CD4-positive, alpha-beta T cell (primary cell): Measurements from ENCODE around the gene GPR119. TPM values are rescaled to one million over a fixed set of nuclear protein-coding genes. Genes with fewer than 3 reads are reported as not detected.

Experiments
- ATAC-seq: fragments of 200-7000 bp; cut with Tn5 transposase; one replicate; pipeline ENCODE4 v1.10.0; 2022; ENCODE audit warnings: mild to moderate bottlenecking; ENCODE audit not compliant: poor library complexity
- CTCF ChIA-PET: fragments of 350-600 bp; sonication (Branson Sonifier 250); formaldehyde crosslinking; loops from one replicate; lab custom pipeline; 2021; ENCODE audit warnings: antibody characterized with exemption, inconsistent platforms; lab: Charles Lee
- POLR2A ChIA-PET: fragments of 350-600 bp; sonication (Branson Sonifier 250); formaldehyde crosslinking; loops from one replicate; lab custom pipeline; 2021; ENCODE audit warnings: antibody characterized with exemption, inconsistent platforms; lab: Charles Lee
- DNase-seq, 14 experiments: peaks; one replicate each; pipeline ENCODE4 v3.0.0-alpha.2; 2013 to 2020; ENCODE audit warnings: mixed read lengths in 2 of 14
- H3K27ac ChIP-seq, 2 donors: one replicate each; pipeline versions ENCODE4 v1.5.1 to v1.7.0; 2013; ENCODE audit warnings: low read length in 2 of 2, low read depth in 1 of 2, mild to moderate bottlenecking in 1 of 2
- H3K27me3 ChIP-seq, 2 experiments: 1 replicate in 1 of 2; 2 replicates in 1 of 2; pipeline versions ENCODE4 v1.6.1 to v1.7.0; 2013; ENCODE audit warnings: low read length in 2 of 2, control low read depth in 1 of 2, mild to moderate bottlenecking in 1 of 2, moderate library complexity in 1 of 2; ENCODE audit not compliant: insufficient read depth in 2 of 2, control insufficient read depth in 1 of 2
- H3K36me3 ChIP-seq: one replicate; pipeline ENCODE4 v1.6.1; 2013; ENCODE audit warnings: low read length, control low read depth; ENCODE audit not compliant: insufficient read depth
- H3K4me1 ChIP-seq: one replicate; pipeline ENCODE4 v1.6.1; 2013; ENCODE audit warnings: low read length, control low read depth; ENCODE audit not compliant: insufficient read depth
- H3K4me3 ChIP-seq: one replicate; pipeline ENCODE4 v1.5.1; 2013; ENCODE audit warnings: mild to moderate bottlenecking, low read length, moderate library complexity
- H3K9me3 ChIP-seq, 2 experiments: 1 replicate in 1 of 2; 2 replicates in 1 of 2; pipeline versions ENCODE4 v1.6.1 to v1.7.0; 2013; ENCODE audit warnings: low read length in 2 of 2, mild to moderate bottlenecking in 2 of 2, control low read depth in 1 of 2, moderate library complexity in 1 of 2; ENCODE audit not compliant: control insufficient read depth in 1 of 2, insufficient read depth in 1 of 2
- H3K27ac Mint-ChIP-seq: one replicate; pipeline ENCODE4 v1.8.0; 2020; ENCODE audit warnings: mixed read lengths
- H3K27me3 Mint-ChIP-seq: one replicate; pipeline ENCODE4 v1.8.0; 2021; ENCODE audit warnings: mixed read lengths
- H3K36me3 Mint-ChIP-seq: one replicate; pipeline ENCODE4 v1.8.0; 2021; ENCODE audit warnings: low read depth, mixed read lengths
- H3K4me1 Mint-ChIP-seq: one replicate; pipeline ENCODE4 v1.8.0; 2021; ENCODE audit warnings: low read depth, mixed read lengths
- H3K4me3 Mint-ChIP-seq: one replicate; pipeline ENCODE4 v1.8.0; 2020; ENCODE audit warnings: mild to moderate bottlenecking, mixed read lengths
- H3K9me3 Mint-ChIP-seq: one replicate; pipeline ENCODE4 v1.8.0; 2020; ENCODE audit warnings: mixed read lengths
- CTCF ChIP-seq: fragments of 200-600 bp; IDR thresholded peaks from one replicate; pipeline ENCODE4 v1.8.0; 2022; ENCODE audit warnings: antibody characterized with exemption, mild to moderate bottlenecking
- intact Hi-C, 2 experiments: fragments of 100-400 bp; cut with DNase I in 1 of 2; cut with micrococcal nuclease in 1 of 2; formaldehyde crosslinking; loops; one replicate each; pipeline versions ENCODE4 v1.15.1 to v1.9.0; 2023 to 2025; cut with DNase I, micrococcal nuclease
- total RNA-seq, 174 experiments: library from RNA in 2 of 174; stranded (reverse) in 2 of 174; gene quantifications; one replicate each; pipeline ENCODE4 v1.2.3 and lab custom pipeline; 2021 to 2026

Gene GPR119
- total RNA-seq, 2 experiments from 2014 or later: not detected

GRCh38 chrX:130402208-130402684 lies 16.8 kb upstream of the GPR119 start:
- CTCF ChIA-PET: no interaction called here
- POLR2A ChIA-PET: no interaction called here

GRCh38 chrX:130401415-130402207 lies 16.1 kb upstream of the GPR119 start, which contains the start of gene RBMX2:
Gene RBMX2 (plus strand): TSS chrX:130401987. CDS start chrX:130402033, 46 bp downstream.
- peak within 1 kb of the TSS; percentile 84 for H3K4me3 ChIP-seq
- POLR2A ChIA-PET: interaction anchor here (0.9 kb wide), 1 partner anchor 502 kb away, joined by 3 read pairs; no protein-coding TSS in a partner anchor
- H3K27me3 ChIP-seq: no peaks in the 10 kb centered on the region
- peaks cover 14% of the 10 kb centered on the region for H3K4me1 ChIP-seq
- H3K9me3 ChIP-seq: no peaks in the 10 kb centered on the region
- peaks cover 6% of the 10 kb centered on the region for H3K36me3 ChIP-seq
- TF ChIP-seq CTCF: no peak
- Mint-ChIP-seq H3K27ac (peak within 1 kb of the TSS; percentile 88), H3K9me3 (no peaks in the 10 kb centered on the region), H3K27me3 (peaks cover 8% of the 10 kb centered on the region), H3K36me3 (peaks cover 28% of the 10 kb centered on the region), H3K4me1 (peaks cover 28% of the 10 kb centered on the region), H3K4me3 (peak within 1 kb of the TSS; percentile 93)
- ATAC-seq (peak; percentile 89), DNase-seq (peak; percentile 38 to 90 (median 62))
- H3K27ac ChIP-seq: peak within 1 kb of the TSS; percentile 73 to 74
- CTCF ChIA-PET: no interaction called here
- intact Hi-C loops: loop anchor here in 1 of 2 experiments (2.0 to 5.0 kb wide), 2 partner anchors 57 to 501 kb away; partner anchors contain the start of gene ENOX2

More at GRCh38 chrX:130402208-130402684, 16.8 kb upstream of the GPR119 start:
- Mint-ChIP-seq H3K9me3 (no peaks in the 10 kb centered on the region), H3K27me3 (peaks cover 2% of the 10 kb centered on the region), H3K4me1 (peaks cover 28% of the 10 kb centered on the region), H3K27ac (peak overlapping the region; percentile 88), H3K4me3 (peak overlapping the region; percentile 91), H3K36me3 (peaks cover 31% of the 10 kb centered on the region)
- peak overlapping the region; percentile 84 for H3K4me3 ChIP-seq
- peak overlapping the region in 1 of 2 donors; percentile 74 for H3K27ac ChIP-seq
- TF ChIP-seq CTCF: no peak
- no peaks in the 10 kb centered on the region for H3K9me3 ChIP-seq
- peak; percentile 9 for ATAC-seq
- intact Hi-C loops: loop anchor here in 1 of 2 experiments (5.0 kb wide), 1 partner anchor 500 kb away; the partner anchor contains the start of gene ENOX2
- H3K27me3 ChIP-seq: no peaks in the 10 kb centered on the region
- H3K4me1 ChIP-seq: peaks cover 14% of the 10 kb centered on the region
- peaks cover 6% of the 10 kb centered on the region for H3K36me3 ChIP-seq
- peak in 2 of 14 experiments; percentile 3 to 4 for DNase-seq

- TF ChIP-seq CTCF: no peak
- H3K27me3 Mint-ChIP-seq: peaks cover 22% of the 10 kb centered on the region
- intact Hi-C loops: no loop called here
- H3K27ac Mint-ChIP-seq: no peak overlapping the region
- H3K4me1 Mint-ChIP-seq: no peaks in the 10 kb centered on the region
- Histone ChIP-seq H3K4me3 (no peak overlapping the region), H3K36me3 (no peaks in the 10 kb centered on the region), H3K4me1 (no peaks in the 10 kb centered on the region), H3K27me3 (peaks cover 0 to 4% of the 10 kb centered on the region in 2 experiments), H3K27ac (no peak overlapping the region), H3K9me3 (no peaks in the 10 kb centered on the region)
- CTCF ChIA-PET: no interaction called here
- no peaks in the 10 kb centered on the region for H3K36me3 Mint-ChIP-seq
- no peak for DNase-seq
- H3K4me3 Mint-ChIP-seq: no peak overlapping the region
- H3K9me3 Mint-ChIP-seq: no peaks in the 10 kb centered on the region
- POLR2A ChIA-PET: no interaction called here
- ATAC-seq: no peak
These were observed 9.9 kb upstream of the GPR119 start for GRCh38 chrX:130395341-130395740.
